ENCODE results near the gene KSR2. TPM values are rescaled to one million over a fixed set of nuclear protein-coding genes. Genes with fewer than 3 reads are reported as not detected.

Gene KSR2
- total RNA-seq, 1 experiment from 2014 or later, result 0.15 TPM

GRCh38 chr12:117792471-117792870 lies 176.3 kb downstream of the KSR2 start:
- BruUV-seq (replicated peaks), result no TSS peak
- POLR2A ChIA-PET, result no interaction called here
- TF ChIP-seq REST (IDR thresholded peaks at IDR 0.05; ENCODE audit: insufficient read depth in 1 of 2, low read depth in 2 of 2, low read length in 1 of 2), result no peak
- TF ChIP-seq CTCF (IDR thresholded peaks at IDR 0.05), result no peak
- TF ChIP-seq POLR2AphosphoS5 (IDR thresholded peaks at IDR 0.05; ENCODE audit: low read depth, low read length), result no peak
- no peak for TF ChIP-seq SIN3A (IDR thresholded peaks at IDR 0.05; ENCODE audit: borderline replicate concordance, insufficient read depth, low read depth, low read length)
- no peak for TF ChIP-seq TCF7L2 (IDR thresholded peaks at IDR 0.05; ENCODE audit: low read depth, low read length)

GRCh38 chr12:117790948-117791347 lies 177.8 kb downstream of the KSR2 start:
- CTCF ChIA-PET, result no interaction called here
- Histone ChIP-seq H3K27ac (ENCODE audit: low read length) (no peak overlapping the region), H3K27me3 (ENCODE audit: control insufficient read depth, insufficient read depth, low read length) (peaks cover 3% of the 10 kb centered on the region; the same call in 1 of the 2 replicates), H3K9me3 (ENCODE audit: control insufficient read depth, insufficient read depth, low read depth, low read length) (no peaks in the 10 kb centered on the region), H3K4me1 (ENCODE audit: control insufficient read depth, insufficient read depth, low read length) (no peaks in the 10 kb centered on the region), H3K36me3 (ENCODE audit: control insufficient read depth, insufficient read depth, low read length) (no peaks in the 10 kb centered on the region), H3K4me3 (ENCODE audit: low read depth in 2 of 2, low read length in 2 of 2) (no peak overlapping the region)
- no peak for TF ChIP-seq TCF7L2 (IDR thresholded peaks at IDR 0.05; ENCODE audit: low read depth, low read length)
- TF ChIP-seq SIN3A (IDR thresholded peaks at IDR 0.05; ENCODE audit: borderline replicate concordance, insufficient read depth, low read depth, low read length), result no peak
- TF ChIP-seq POLR2AphosphoS5 (IDR thresholded peaks at IDR 0.05; ENCODE audit: low read depth, low read length), result no peak
- TF ChIP-seq CTCF (IDR thresholded peaks at IDR 0.05), result no peak
- TF ChIP-seq REST (IDR thresholded peaks at IDR 0.05; ENCODE audit: insufficient read depth in 1 of 2, low read depth in 2 of 2, low read length in 1 of 2), result no peak
- POLR2A ChIA-PET, result no interaction called here
- DNase-seq (ENCODE audit: low read depth, low spot score), result no peak
- BruUV-seq (replicated peaks), result no TSS peak
- intact Hi-C loops (cut with micrococcal nuclease; ENCODE audit: unreplicated experiment), result no loop called here
- no peak for ATAC-seq
- in situ Hi-C loops (cut with HindIII; ENCODE audit: low pct_unique_long_range_greater_than_20kb, low sequenced_read_pairs), result no loop called here

More at GRCh38 chr12:117792471-117792870, 176.3 kb downstream of the KSR2 start:
- Histone ChIP-seq H3K4me1 (ENCODE audit: control insufficient read depth, insufficient read depth, low read length) (no peaks in the 10 kb centered on the region), H3K27ac (ENCODE audit: low read length) (no peak overlapping the region), H3K27me3 (ENCODE audit: control insufficient read depth, insufficient read depth, low read length) (peaks cover 3% of the 10 kb centered on the region; the same call in 1 of the 2 replicates), H3K9me3 (ENCODE audit: control insufficient read depth, insufficient read depth, low read depth, low read length) (no peaks in the 10 kb centered on the region), H3K36me3 (ENCODE audit: control insufficient read depth, insufficient read depth, low read length) (no peaks in the 10 kb centered on the region), H3K4me3 (ENCODE audit: low read depth in 2 of 2, low read length in 2 of 2) (no peak overlapping the region)
- intact Hi-C loops (cut with micrococcal nuclease; ENCODE audit: unreplicated experiment) (no loop called here), in situ Hi-C loops (cut with HindIII; ENCODE audit: low pct_unique_long_range_greater_than_20kb, low sequenced_read_pairs) (no loop called here)
- CTCF ChIA-PET, result no interaction called here
- ATAC-seq, result no peak
- no peak for DNase-seq (ENCODE audit: low read depth, low spot score)
